ENCODE measurements around the gene SNRK.

- TF ChIP-seq CTCF (IDR thresholded peaks at IDR 0.05) (no peak), POLR2AphosphoS5 (IDR thresholded peaks at IDR 0.05) (no peak)
These were observed 41.2 kb downstream of the SNRK start for GRCh38 chr3:43327582-43327979.

All from gastroesophageal sphincter (tissue), 3 donors.